PFSK-1 (cell line): Measurements from ENCODE around the gene TJP2.

ENCODE experiments used
- FOXP2 ChIP-seq: optimal IDR thresholded peaks from 2 replicates; pipeline ENCODE3; 2011; ENCODE audit warnings: borderline replicate concordance, control low read depth, inconsistent platforms; ENCODE audit not compliant: insufficient read depth; ENCODE audit errors: extremely low read length, extremely low read depth
- POLR2AphosphoS5 ChIP-seq: IDR thresholded peaks from 2 replicates; pipeline ENCODE4 v1.6.1; 2012; ENCODE audit warnings: low read depth, mild to moderate bottlenecking, control low read depth, low read length, moderate library complexity
- SIN3A ChIP-seq: IDR thresholded peaks from 2 replicates; pipeline ENCODE4 v1.6.1; 2012; ENCODE audit warnings: mild to moderate bottlenecking, low read length, moderate library complexity, borderline replicate concordance; ENCODE audit not compliant: insufficient read depth
- TAF1 ChIP-seq: IDR thresholded peaks from 2 replicates; pipeline ENCODE4 v1.6.1; 2012; ENCODE audit warnings: low read length, control low read depth, borderline replicate concordance; ENCODE audit not compliant: insufficient read depth
- TF ChIP-seq, protein P1 (sequence below), 2 experiments: IDR thresholded peaks; 2 replicates each; pipeline versions ENCODE4 v1.6.1 to v1.8.0; 2011 to 2012; ENCODE audit warnings: low read depth in 2 of 2, low read length in 2 of 2, control low read depth in 1 of 2, inconsistent platforms in 1 of 2, mild to moderate bottlenecking in 1 of 2, moderate library complexity in 1 of 2; ENCODE audit not compliant: insufficient read depth in 1 of 2

TJP2 gene

GRCh38 chr9:69170231-69170630 lies 3.8 kb upstream of the TJP2 start:
- TF ChIP-seq, protein P1, sequence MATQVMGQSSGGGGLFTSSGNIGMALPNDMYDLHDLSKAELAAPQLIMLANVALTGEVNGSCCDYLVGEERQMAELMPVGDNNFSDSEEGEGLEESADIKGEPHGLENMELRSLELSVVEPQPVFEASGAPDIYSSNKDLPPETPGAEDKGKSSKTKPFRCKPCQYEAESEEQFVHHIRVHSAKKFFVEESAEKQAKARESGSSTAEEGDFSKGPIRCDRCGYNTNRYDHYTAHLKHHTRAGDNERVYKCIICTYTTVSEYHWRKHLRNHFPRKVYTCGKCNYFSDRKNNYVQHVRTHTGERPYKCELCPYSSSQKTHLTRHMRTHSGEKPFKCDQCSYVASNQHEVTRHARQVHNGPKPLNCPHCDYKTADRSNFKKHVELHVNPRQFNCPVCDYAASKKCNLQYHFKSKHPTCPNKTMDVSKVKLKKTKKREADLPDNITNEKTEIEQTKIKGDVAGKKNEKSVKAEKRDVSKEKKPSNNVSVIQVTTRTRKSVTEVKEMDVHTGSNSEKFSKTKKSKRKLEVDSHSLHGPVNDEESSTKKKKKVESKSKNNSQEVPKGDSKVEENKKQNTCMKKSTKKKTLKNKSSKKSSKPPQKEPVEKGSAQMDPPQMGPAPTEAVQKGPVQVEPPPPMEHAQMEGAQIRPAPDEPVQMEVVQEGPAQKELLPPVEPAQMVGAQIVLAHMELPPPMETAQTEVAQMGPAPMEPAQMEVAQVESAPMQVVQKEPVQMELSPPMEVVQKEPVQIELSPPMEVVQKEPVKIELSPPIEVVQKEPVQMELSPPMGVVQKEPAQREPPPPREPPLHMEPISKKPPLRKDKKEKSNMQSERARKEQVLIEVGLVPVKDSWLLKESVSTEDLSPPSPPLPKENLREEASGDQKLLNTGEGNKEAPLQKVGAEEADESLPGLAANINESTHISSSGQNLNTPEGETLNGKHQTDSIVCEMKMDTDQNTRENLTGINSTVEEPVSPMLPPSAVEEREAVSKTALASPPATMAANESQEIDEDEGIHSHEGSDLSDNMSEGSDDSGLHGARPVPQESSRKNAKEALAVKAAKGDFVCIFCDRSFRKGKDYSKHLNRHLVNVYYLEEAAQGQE (IDR thresholded peaks at IDR 0.05; ENCODE audit: insufficient read depth in 1 of 2, low read depth in 2 of 2, low read length in 2 of 2): no peak
- TF ChIP-seq TAF1: no peak
- no peak for TF ChIP-seq POLR2AphosphoS5
- no peak for TF ChIP-seq FOXP2
- no peak for TF ChIP-seq SIN3A

DNA sequence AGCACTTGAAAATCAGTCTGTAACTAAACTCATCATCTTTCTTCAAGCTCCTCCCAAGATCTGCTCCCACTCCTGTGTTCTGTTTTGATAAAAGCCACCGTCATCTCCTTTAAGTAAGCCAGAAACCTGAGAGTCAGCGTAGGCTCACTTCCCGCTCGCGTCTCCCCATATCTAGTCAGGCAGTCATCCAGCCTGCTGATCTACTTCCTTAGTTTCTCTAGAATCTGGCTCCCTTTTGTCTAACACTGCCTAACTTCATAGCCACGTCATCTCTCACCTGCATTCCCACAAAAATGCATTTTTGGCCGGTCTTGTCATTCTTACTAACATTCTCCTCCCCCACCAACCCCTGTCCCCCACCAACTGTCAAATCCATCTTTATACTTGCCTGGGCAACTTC lies 3.0 kb upstream of the TJP2 start:
- no peak for TF ChIP-seq FOXP2
- TF ChIP-seq, protein P1 (IDR thresholded peaks at IDR 0.05; ENCODE audit: insufficient read depth in 1 of 2, low read depth in 2 of 2, low read length in 2 of 2): no peak
- TF ChIP-seq TAF1: no peak
- no peak for TF ChIP-seq POLR2AphosphoS5

DNA sequence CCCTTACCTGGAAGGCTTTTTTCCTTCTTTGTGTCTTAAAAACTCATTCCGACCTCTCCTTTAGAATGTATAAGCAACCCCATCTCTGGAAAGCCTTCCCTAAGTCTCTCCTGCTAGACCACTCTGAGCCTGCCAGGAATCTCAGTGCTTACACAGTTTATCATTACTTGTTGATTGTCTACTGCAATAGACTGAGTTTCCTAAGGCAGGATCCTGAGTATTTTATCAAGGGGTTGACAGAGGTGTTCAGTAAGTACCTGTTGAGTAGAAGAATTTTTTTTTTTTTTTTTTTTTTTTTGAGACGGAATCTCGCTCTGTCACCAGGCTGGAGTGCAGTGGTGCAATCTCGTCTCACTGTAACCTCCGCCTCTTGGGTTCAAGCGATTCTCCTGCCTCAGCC lies 2.6 kb upstream of the TJP2 start:
- TF ChIP-seq, protein P1 (IDR thresholded peaks at IDR 0.05; ENCODE audit: insufficient read depth in 1 of 2, low read depth in 2 of 2, low read length in 2 of 2): no peak
- TF ChIP-seq FOXP2 (no peak), TAF1 (no peak), SIN3A (no peak), POLR2AphosphoS5 (no peak)

GRCh38 chr9:69172895-69173294 lies 1.2 kb upstream of the TJP2 start:
- TF ChIP-seq, protein P1 (IDR thresholded peaks at IDR 0.05; ENCODE audit: insufficient read depth in 1 of 2, low read depth in 2 of 2, low read length in 2 of 2): no peak
- TF ChIP-seq TAF1 (no peak), FOXP2 (no peak), SIN3A (no peak), POLR2AphosphoS5 (no peak)

DNA sequence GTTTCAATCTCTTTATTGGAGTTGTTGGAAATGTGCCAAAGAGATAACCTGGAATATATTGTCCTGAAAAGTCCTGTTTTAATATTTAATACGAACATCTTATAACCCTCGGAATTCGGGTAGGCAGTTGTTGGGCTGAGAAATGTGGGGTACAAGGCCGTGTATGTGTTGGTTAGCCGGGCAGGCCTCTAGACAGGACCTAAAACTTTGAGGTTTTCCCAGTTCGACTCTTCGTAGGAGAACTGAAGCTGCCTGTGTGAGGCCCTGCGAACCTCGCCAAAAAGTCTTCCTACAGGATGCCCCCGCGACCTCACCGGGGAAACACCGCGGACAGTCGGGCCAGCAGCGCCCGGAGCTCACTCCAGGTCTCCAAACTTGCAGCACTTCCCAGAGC lies 583 bp upstream of the TJP2 start:
- TF ChIP-seq, protein P1 (IDR thresholded peaks at IDR 0.05; ENCODE audit: insufficient read depth in 1 of 2, low read depth in 2 of 2, low read length in 2 of 2): no peak
- TF ChIP-seq FOXP2 (no peak), SIN3A (no peak), POLR2AphosphoS5 (no peak), TAF1 (no peak)
